CD14-positive monocyte (primary cell): ENCODE results near the gene ABHD3. TPM values are rescaled to one million over a fixed set of nuclear protein-coding genes. Genes with fewer than 3 reads are reported as not detected.

Source experiments
- DNase-seq, 3 donors: peaks; one replicate each; pipeline ENCODE4 v3.0.0-alpha.2; 2011 to 2022
- H2AFZ ChIP-seq: 2 replicates; pipeline ENCODE4 v1.6.0; 2012; ENCODE audit warnings: mild to moderate bottlenecking, low read depth, low read length, inconsistent platforms; ENCODE audit not compliant: insufficient read depth, poor library complexity, severe bottlenecking
- H3K27ac ChIP-seq, 2 donors: 1 replicate in 1 of 2; 2 replicates in 1 of 2; pipeline ENCODE4 v1.5.1; 2012 to 2013; ENCODE audit warnings: low read length in 2 of 2, control low read depth in 1 of 2, inconsistent platforms in 1 of 2, low read depth in 1 of 2, mild to moderate bottlenecking in 1 of 2
- H3K27me3 ChIP-seq, 2 donors: one replicate each; pipeline versions ENCODE4 v1.6.0 to v1.6.1; 2011 to 2013; ENCODE audit warnings: low read length in 2 of 2; ENCODE audit not compliant: control insufficient read depth in 2 of 2, insufficient read depth in 2 of 2
- H3K36me3 ChIP-seq, 2 donors: replicated peaks in 1 of 2; 1 replicate in 1 of 2; 2 replicates in 1 of 2; pipeline versions ENCODE4 v1.5.1 to v1.6.1; 2012 to 2013; ENCODE audit warnings: low read length in 2 of 2, control low read depth in 1 of 2, inconsistent platforms in 1 of 2, mild to moderate bottlenecking in 1 of 2; ENCODE audit not compliant: insufficient read depth in 2 of 2, control insufficient read depth in 1 of 2
- H3K4me1 ChIP-seq, 2 donors: 1 replicate in 1 of 2; 2 replicates in 1 of 2; pipeline versions ENCODE4 v1.5.1 to v1.6.1; 2012 to 2013; ENCODE audit warnings: low read length in 2 of 2, control low read depth in 1 of 2, inconsistent platforms in 1 of 2, mild to moderate bottlenecking in 1 of 2, moderate library complexity in 1 of 2; ENCODE audit not compliant: insufficient read depth in 2 of 2, control insufficient read depth in 1 of 2
- H3K4me2 ChIP-seq: replicated peaks from 2 replicates; pipeline ENCODE3; 2012; ENCODE audit warnings: low read length, moderate library complexity, mild to moderate bottlenecking; ENCODE audit not compliant: poor library complexity, severe bottlenecking; ENCODE audit errors: extremely low read depth
- H3K4me3 ChIP-seq, 3 experiments: fragments of 200-600 bp in 1 of 3; sonication (generic) in 1 of 3; replicated peaks in 1 of 3; 1 replicate in 2 of 3; 2 replicates in 1 of 3; pipeline ENCODE4 v1.5.1; 2011 to 2013; ENCODE audit warnings: low read length in 3 of 3, mild to moderate bottlenecking in 3 of 3, control low read depth in 2 of 3, low read depth in 2 of 3, inconsistent platforms in 1 of 3, moderate library complexity in 1 of 3
- H3K79me2 ChIP-seq: 2 replicates; pipeline ENCODE4 v1.6.0; 2012; ENCODE audit warnings: mild to moderate bottlenecking, control low read depth, inconsistent platforms, low read length, moderate library complexity; ENCODE audit not compliant: insufficient read depth
- H3K9ac ChIP-seq: 2 replicates; pipeline ENCODE4 v1.6.0; 2017; ENCODE audit warnings: low read length, mild to moderate bottlenecking; ENCODE audit not compliant: insufficient read depth, poor library complexity, severe bottlenecking
- H3K9me3 ChIP-seq, 2 donors: replicated peaks in 1 of 2; 1 replicate in 1 of 2; 2 replicates in 1 of 2; pipeline versions ENCODE4 v1.5.1 to v1.6.1; 2012 to 2013; ENCODE audit warnings: low read length in 2 of 2, control low read depth in 1 of 2; ENCODE audit not compliant: control insufficient read depth in 1 of 2, insufficient read depth in 1 of 2
- H4K20me1 ChIP-seq: 2 replicates; pipeline ENCODE4 v1.6.0; 2012; ENCODE audit warnings: mild to moderate bottlenecking, low read length, control low read depth, moderate library complexity; ENCODE audit not compliant: insufficient read depth
- H3K27ac Mint-ChIP-seq, 7 donors: one replicate each; pipeline ENCODE4 v1.8.0; 2020; ENCODE audit warnings: mild to moderate bottlenecking in 7 of 7, mixed read lengths in 7 of 7, moderate library complexity in 6 of 7, inconsistent platforms in 2 of 7
- H3K27me3 Mint-ChIP-seq, 3 donors: one replicate each; pipeline ENCODE4 v1.8.0; 2021 to 2022; ENCODE audit warnings: low read depth in 3 of 3, mild to moderate bottlenecking in 3 of 3, mixed read lengths in 3 of 3, moderate library complexity in 3 of 3, inconsistent platforms in 1 of 3
- H3K36me3 Mint-ChIP-seq, 2 donors: one replicate each; pipeline ENCODE4 v1.8.0; 2020; ENCODE audit warnings: mixed read lengths in 2 of 2, inconsistent platforms in 1 of 2, mild to moderate bottlenecking in 1 of 2
- H3K4me1 Mint-ChIP-seq: one replicate; pipeline ENCODE4 v1.8.0; 2020; ENCODE audit warnings: mild to moderate bottlenecking, mixed read lengths
- H3K4me3 Mint-ChIP-seq, 2 donors: one replicate each; pipeline ENCODE4 v1.8.0; 2020; ENCODE audit warnings: mild to moderate bottlenecking in 2 of 2, mixed read lengths in 2 of 2, moderate library complexity in 1 of 2
- H3K9me3 Mint-ChIP-seq, 7 donors: one replicate each; pipeline ENCODE4 v1.8.0; 2020 to 2022; ENCODE audit warnings: mixed read lengths in 7 of 7, mild to moderate bottlenecking in 6 of 7, moderate library complexity in 6 of 7, inconsistent platforms in 2 of 7
- CTCF ChIP-seq: fragments of 200-600 bp; IDR thresholded peaks from one replicate; pipeline ENCODE4 v1.8.0; 2022; ENCODE audit warnings: antibody characterized with exemption, mild to moderate bottlenecking
- WGBS: methylation state at CpG from one replicate; pipeline ENCODE4 v1.1.5; 2013; ENCODE audit warnings: missing lambda C conversion rate; ENCODE audit not compliant: insufficient coverage; 5-methylcytosine and 5-hydroxymethylcytosine counted together
- intact Hi-C, 2 donors: fragments of 100-400 bp; cut with micrococcal nuclease; formaldehyde crosslinking; loops; one replicate each; pipeline versions ENCODE4 v1.15.0 to v1.15.1; 2023
- polyA plus RNA-seq, 3 donors: library from polyadenylated mRNA; depleted of rRNA in 1 of 3; unstranded in 2 of 3; stranded (reverse) in 1 of 3; fragments of 300-500 nt in 2 of 3; fragments of >200 nt in 1 of 3; fragmentation: Illumina TruSeq in 2 of 3; gene quantifications; 1 replicate in 2 of 3; 2 replicates in 1 of 3; pipeline ENCODE4 v1.2.3, GENCODE V29; 2012 to 2021

ABHD3 gene
- polyA plus RNA-seq, 3 donors = 24.6 to 63.6 (median 42.0) TPM

GRCh38 chr18:21702602-21703001 lies 2.0 kb downstream of the ABHD3 start:
- peaks cover 41% of the 10 kb centered on the region for H3K4me1 Mint-ChIP-seq
- H3K4me2 ChIP-seq = peak overlapping the region; percentile 83
- peak overlapping the region in 2 of 7 donors; percentile 54 to 95 for H3K27ac Mint-ChIP-seq
- H3K4me1 ChIP-seq = peaks cover 29 to 44% of the 10 kb centered on the region in 2 donors
- peak overlapping the region; percentile 96 to 98 for H3K4me3 Mint-ChIP-seq
- H3K36me3 Mint-ChIP-seq = peaks cover 25 to 29% of the 10 kb centered on the region in 2 donors
- no peaks in the 10 kb centered on the region for H3K9me3 ChIP-seq
- H3K27me3 Mint-ChIP-seq = peaks cover 0 to 3% (median 2%) of the 10 kb centered on the region in 3 donors
- no peak overlapping the region for H2AFZ ChIP-seq
- no CpG with 5 or more reads among the region's 5 CpGs for WGBS
- peak overlapping the region in 1 of 3 experiments; percentile 96 for H3K4me3 ChIP-seq
- H3K9me3 Mint-ChIP-seq = no peaks in the 10 kb centered on the region
- peak overlapping the region in 1 of 2 donors; percentile 92 for H3K27ac ChIP-seq
- DNase-seq = no peak
- no peak for TF ChIP-seq CTCF
- H3K36me3 ChIP-seq = peaks cover 7 to 24% of the 10 kb centered on the region in 2 donors
- H3K27me3 ChIP-seq = no peaks in the 10 kb centered on the region
- intact Hi-C loops = loop anchor here (2.0 to 5.0 kb wide), 3 partner anchors 38 to 100 kb away; partner anchors contain the start of genes ESCO1 (in 1 of the 2), MIB1 (in 1 of the 2) and SNRPD1 (in 1 of the 2)
- H4K20me1 ChIP-seq = no peaks in the 10 kb centered on the region
- H3K9ac ChIP-seq = no peak overlapping the region
- H3K79me2 ChIP-seq = peaks cover 43% of the 10 kb centered on the region

- Histone ChIP-seq H3K9ac (no peak overlapping the region), H3K79me2 (peaks cover 44% of the 10 kb centered on the region), H3K27ac (no peak overlapping the region), H2AFZ (no peak overlapping the region), H3K4me2 (no peak overlapping the region), H3K4me3 (no peak overlapping the region), H3K9me3 (no peaks in the 10 kb centered on the region), H3K27me3 (no peaks in the 10 kb centered on the region), H3K36me3 (peaks cover 7 to 31% of the 10 kb centered on the region in 2 donors), H3K4me1 (peaks cover 29 to 44% of the 10 kb centered on the region in 2 donors), H4K20me1 (no peaks in the 10 kb centered on the region)
- no peak for DNase-seq
- no CpG with 5 or more reads among the region's 2 CpGs for WGBS
- TF ChIP-seq CTCF = no peak
- intact Hi-C loops = loop anchor here (2.0 to 5.0 kb wide), 3 partner anchors 39 to 99 kb away; partner anchors contain the start of genes ESCO1 (in 1 of the 2), MIB1 (in 1 of the 2) and SNRPD1 (in 1 of the 2)
- peaks cover 0 to 2% (median 1%) of the 10 kb centered on the region in 3 donors for H3K27me3 Mint-ChIP-seq
- H3K4me3 Mint-ChIP-seq = no peak overlapping the region
- no peaks in the 10 kb centered on the region for H3K9me3 Mint-ChIP-seq
- H3K27ac Mint-ChIP-seq = peak overlapping the region in 1 of 7 donors; percentile 68
- peaks cover 26 to 39% of the 10 kb centered on the region in 2 donors for H3K36me3 Mint-ChIP-seq
- peaks cover 41% of the 10 kb centered on the region for H3K4me1 Mint-ChIP-seq
Observed at GRCh38 chr18:21701621-21702020, 3.0 kb downstream of the ABHD3 start.
